Middle frontal gyrus (tissue), 1 donor: Measurements from ENCODE around the gene FBXO15.

ENCODE experiments used
- DNase-seq: peaks from one replicate; pipeline ENCODE4 v3.0.0-alpha.2; 2015; ENCODE audit warnings: low spot score; ENCODE audit errors: extremely low spot score

Gene FBXO15

GRCh38 chr18:74063557-74063956, 84.1 kb downstream of the FBXO15 start:
- DNase-seq = no peak

GRCh38 chr18:74063023-74063422, 84.6 kb downstream of the FBXO15 start:
- no peak for DNase-seq

- no peak for DNase-seq
Observed at GRCh38 chr18:74062037-74062436, 85.6 kb downstream of the FBXO15 start.

- no peak for DNase-seq
Observed at GRCh38 chr18:74060579-74060978, 87.1 kb downstream of the FBXO15 start.

GRCh38 chr18:74050807-74051206, 96.8 kb downstream of the FBXO15 start:
- DNase-seq = peak; percentile 57

- DNase-seq = no peak
Observed at GRCh38 chr18:74040459-74041332, 106.9 kb downstream of the FBXO15 start.

- no peak for DNase-seq
Observed at GRCh38 chr18:74040008-74040407, 107.6 kb downstream of the FBXO15 start.

GRCh38 chr18:74029161-74029560, 118.5 kb downstream of the FBXO15 start:
- no peak for DNase-seq
